GM18499 (cell line): ENCODE data around the gene ATMIN.

Experiments
- ATAC-seq: cut with Tn5 transposase; IDR thresholded peaks from one replicate; pipeline ENCODE4 v1.9.1; 2021; ENCODE audit warnings: moderate number of reproducible peaks; ENCODE audit not compliant: insufficient read depth, unreplicated experiment

The ATMIN gene

GRCh38 chr16:81035398-81035974 is at the start of gene ATMIN:
Gene ATMIN, plus strand, starts transcription at chr16:81035842. Its CDS starts 29 bp downstream, at chr16:81035871.
- no peak for ATAC-seq

- no peak for ATAC-seq
These were observed 49.1 kb upstream of the ATMIN start for GRCh38 chr16:80986557-80986956.

DNA sequence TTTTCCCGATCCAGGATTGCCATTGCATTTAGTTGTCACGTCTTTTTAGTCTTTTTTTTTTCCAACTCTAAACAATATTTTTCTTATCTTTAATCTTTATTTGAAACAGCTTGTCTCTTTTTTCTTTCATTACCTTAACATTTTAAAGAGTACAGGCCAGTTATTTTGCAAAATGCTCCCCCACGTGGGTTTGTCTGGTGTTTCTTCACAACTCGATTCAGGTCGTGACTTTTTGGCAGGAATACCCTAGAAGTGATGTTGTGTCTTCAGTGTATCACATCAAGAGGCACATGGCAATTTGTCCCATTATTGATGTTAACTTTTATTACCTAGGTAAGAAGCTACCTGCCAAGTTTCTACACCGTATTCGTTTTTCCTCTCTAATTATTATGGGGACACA is 46.9 kb upstream of the ATMIN start:
- no peak for ATAC-seq

GRCh38 chr16:80989801-80990200 is 45.8 kb upstream of the ATMIN start:
- ATAC-seq: no peak

DNA sequence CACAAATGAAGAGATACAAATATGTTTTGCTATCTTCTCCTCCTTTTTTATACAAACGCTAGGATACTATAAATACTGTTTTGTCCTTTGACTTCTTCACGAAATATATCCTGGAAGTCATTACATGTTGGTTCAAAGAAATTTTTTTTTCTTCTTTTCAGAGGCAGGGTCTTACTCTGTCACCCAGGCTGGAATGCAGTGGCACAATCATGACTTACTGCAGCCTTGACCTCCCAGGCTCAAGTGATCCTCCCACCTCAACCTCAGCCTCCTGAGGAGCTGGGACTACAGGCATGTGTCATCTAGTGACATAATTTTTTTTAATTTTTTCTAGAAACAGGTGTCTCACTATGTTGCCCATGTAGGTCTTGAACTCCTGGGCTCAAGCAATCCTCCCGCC is 45.1 kb upstream of the ATMIN start:
- no peak for ATAC-seq

DNA sequence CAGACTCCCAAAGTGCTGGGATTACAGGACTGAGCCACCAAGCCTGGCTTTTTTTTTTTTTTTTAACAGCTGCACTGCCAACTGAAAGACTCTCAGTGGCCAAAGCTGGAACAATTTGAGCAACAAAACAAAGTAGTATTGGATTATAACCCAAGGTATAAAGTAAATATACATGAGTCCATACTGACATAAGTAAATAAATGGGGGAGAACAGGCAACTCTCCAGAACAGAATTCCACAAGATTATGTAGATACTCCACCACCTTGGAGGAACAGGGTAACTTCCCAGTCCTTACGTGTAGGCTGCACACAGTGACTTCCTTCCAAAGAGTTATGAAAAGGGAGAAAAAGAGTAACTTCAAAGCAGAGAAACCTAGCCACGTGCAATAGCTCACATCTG is 44.7 kb upstream of the ATMIN start:
- no peak for ATAC-seq

GRCh38 chr16:80991792-80992430 is 43.7 kb upstream of the ATMIN start:
- ATAC-seq: no peak

DNA sequence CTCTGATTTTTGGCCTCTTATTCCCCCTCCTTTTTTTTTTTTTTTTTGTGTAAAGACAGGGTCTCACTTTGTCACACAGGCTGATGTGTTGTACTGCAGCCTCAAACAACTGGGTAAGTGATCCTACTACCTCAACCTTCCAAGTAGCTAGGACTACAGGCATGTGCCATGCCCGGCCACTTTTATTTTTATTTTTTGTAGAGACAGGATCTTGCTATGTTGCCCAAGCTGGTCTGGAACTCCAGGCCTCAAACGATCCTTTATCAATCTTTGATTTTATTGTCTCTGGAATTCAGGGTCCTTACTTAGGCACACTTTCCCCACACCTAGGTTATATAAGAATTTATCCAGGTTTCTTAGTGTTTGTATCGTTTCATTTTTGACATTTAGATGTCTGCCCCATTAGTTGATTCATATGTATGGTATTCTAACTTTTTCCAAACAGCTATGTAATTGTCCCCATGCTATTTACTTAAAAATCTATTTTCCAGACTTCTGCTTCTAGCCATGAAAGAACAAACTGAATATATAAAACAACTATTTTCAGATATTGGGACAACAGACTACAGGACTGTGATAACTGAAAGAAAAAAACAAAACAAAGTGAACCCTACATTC is 42.9 kb upstream of the ATMIN start:
- ATAC-seq: no peak

DNA sequence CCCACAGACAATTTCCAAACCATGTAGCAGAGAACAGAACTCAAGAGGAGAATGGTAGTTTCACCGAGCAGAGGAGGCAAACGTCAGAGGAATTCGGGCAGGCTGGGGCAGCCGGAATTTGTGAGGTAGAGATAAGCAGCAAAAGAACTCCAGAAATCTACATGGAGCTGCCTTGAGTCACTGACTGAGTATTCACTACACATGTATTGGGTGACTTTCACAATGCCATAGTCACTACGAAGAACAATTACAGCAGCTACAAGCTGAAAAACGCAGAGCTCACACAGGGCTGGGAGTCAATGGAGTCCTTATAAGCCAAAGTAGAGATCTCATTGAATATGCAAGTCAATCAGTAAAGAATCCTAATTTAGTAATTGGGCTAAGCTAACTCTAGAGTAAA is 42.3 kb upstream of the ATMIN start:
- ATAC-seq: no peak

DNA sequence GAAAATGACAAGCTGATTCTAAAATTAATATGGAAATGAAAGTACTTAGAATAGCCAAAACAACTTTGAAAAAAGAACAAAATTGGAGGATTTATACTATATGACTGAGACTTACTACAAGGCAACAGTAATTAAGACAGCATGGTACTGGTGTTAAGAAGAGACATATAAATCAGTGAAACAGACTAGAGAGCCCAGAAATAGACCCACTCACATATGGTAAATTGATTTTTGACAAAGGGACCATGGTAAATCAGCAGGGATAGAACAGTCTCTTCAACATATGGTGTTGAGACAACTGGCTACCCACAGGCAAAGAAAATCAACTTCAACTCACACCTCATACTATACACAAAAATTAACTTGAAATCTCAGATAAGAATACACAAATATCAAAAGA is 41.8 kb upstream of the ATMIN start:
- ATAC-seq: no peak

- no peak for ATAC-seq
These were observed 41.2 kb upstream of the ATMIN start for GRCh38 chr16:80994451-80994850.

DNA sequence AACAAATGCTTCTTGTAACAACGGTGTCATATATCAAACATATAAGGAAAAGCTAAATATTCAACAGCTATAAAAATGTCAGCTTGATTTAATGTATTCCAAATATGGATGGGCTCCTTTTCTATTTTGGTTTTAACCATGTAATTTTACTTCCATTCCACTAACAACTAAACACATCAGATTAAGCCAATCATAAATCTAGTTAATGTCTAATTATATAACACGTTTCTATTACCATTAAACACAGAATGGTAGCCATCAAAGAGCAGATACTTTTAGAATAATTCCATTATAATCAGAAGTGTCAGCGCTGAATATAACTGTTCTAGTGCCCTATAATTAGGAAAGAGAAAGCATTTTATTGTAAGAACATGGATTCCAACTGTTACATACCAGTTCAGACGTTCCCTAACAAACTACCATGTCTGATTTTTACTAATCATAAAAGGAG is 38.9 kb upstream of the ATMIN start:
- ATAC-seq: no peak

- no peak for ATAC-seq
These were observed 38.4 kb upstream of the ATMIN start for GRCh38 chr16:80997139-80997798.

GRCh38 chr16:80997964-80998620 is 37.5 kb upstream of the ATMIN start:
- no peak for ATAC-seq

DNA sequence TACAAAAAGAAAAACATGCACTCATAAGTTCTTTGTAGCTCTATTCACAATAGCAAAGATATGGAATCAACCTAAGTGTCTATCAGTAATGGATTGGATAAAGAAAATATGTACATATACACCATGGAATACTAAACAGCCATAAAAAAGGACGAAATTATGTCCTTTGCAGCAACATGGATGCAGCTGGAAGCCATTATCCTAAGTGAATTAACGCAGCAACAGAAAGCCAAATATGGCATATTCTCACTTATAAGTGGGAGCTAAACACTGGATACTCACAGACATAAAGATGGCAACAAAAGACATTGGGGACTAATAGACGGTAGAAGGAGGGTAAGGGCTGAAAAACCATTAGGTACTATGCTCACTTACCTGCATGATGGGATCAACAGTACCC is 34.8 kb upstream of the ATMIN start:
- no peak for ATAC-seq

GRCh38 chr16:81001330-81001729 is 34.3 kb upstream of the ATMIN start:
- no peak for ATAC-seq

DNA sequence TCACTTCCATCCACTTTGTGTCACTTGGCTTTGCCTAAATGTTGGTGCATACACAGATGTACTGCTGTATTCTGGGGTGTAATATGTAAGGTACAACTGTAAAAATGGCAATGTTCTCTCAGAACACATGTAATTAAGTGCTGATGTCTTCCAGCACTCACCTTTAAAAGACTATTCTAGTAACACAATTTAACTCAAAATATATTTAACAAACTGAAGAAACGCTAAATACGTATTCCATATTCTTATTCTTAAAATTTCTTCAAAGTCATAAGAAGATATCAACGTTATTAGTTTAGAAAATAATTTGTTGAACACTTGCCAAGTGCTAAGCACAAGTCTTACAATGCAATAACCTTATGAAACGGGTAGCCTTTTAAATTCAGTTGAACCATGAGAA is 32.6 kb upstream of the ATMIN start:
- no peak for ATAC-seq

DNA sequence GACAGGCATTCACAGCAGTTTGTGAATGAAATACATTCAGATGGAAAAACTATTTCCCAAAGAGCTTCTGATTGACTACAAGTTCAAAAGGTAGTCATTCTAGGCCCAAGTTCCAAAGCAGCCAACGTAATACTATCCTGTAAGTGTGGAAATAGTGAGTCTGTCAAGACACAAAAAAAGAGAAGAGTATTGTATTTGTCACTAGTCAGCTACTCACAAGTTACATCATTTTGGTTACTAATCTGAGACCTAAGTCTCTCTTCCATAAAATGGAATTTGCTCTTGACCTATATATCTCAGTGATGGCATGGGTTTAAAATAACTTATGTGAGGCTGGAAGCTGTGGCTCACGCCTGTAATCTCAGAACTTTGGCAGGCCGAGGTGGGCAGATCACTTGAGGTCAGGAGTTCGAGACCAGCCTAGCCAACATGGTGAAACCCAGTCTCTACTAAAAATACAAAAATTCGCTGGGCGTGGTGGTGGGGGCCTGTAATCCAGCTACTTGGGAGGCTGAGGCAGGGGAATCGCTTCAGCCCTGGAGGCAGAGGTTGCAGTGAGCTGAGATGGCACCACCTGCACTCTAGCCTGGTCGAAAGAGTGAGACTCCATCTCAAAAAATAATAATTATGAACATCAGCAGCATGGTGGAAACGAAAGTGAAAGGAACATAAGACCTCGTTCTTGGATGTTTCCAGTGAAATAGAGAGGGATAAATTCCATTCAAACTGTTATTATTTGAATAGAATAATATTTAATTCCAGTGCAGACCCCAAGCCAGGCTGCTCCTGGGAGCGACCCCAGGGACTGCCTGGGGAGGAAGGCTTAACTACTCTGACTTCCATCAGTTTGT is 31.8 kb upstream of the ATMIN start:
- no peak for ATAC-seq

DNA sequence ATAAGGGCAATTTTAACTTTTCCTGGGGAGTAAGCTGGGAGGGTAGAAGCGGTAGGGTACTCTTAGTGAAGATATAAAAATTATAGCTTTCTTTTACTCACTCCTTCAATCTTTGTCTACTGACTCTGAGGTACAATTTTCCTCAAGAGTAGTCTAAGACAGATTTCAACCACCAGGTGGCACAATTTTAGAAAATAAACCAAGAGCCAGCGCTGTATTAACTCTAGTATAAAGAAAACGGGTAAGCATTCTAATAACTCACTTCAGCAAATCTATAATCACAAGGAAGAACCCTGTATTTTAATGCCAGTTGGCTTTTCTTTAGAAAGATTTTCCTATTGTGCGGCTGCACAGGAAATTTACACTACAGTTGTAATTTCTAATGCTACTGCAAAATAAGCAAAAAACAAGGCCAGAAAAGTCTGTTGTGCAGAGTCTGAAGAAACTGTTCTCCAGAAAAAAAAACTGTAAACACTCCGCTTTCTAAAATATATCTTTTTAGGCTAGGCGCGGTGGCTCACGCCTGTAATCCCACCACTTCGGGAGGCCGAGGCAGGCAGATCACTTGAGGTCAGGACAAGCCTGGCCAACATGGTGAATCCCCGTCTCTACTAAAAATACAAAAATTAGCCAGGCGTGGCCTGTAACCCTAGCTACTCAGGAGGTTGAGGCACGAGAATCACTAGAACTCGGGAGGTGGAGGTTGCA is 30.8 kb upstream of the ATMIN start:
- no peak for ATAC-seq
